Stimulated activated CD8-positive, alpha-beta memory T cell treated with anti-CD3 and anti-CD28 coated beads, Interleukin-2, amount 100 ng/mL, for 48 hours (primary cell): ENCODE results near the gene TOR3A.

Experiments
- DNase-seq, 2 donors: peaks; one replicate each; pipeline ENCODE4 v3.0.0-alpha.2; 2020; ENCODE audit warnings: low read depth in 2 of 2

The TOR3A gene

DNA sequence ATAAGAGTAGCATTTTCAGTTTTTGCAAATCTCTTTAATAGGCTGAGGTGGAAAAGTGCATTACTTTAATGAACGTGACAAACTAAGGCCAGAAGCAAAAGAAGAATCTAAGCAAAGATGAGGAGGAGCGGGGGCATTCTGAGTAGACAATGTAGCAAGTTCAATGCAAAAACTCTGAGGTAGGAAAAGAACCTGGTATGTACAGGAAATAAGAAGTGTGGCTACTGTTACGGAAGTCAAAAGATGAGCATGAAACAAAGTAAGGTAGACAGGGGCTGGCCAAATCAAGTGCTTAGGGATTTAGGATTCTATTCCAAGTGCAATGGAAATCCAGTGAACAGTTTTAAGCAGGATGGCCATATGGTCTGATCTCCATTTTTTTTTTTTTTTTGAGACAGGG, 63.7 kb downstream of the TOR3A start:
- DNase-seq = no peak
